Activated T-helper 1 cell treated with anti-CD3 and anti-CD28 coated beads, Interleukin-12 subunit alpha, Interleukin-12 subunit beta, Interleukin-2, Interleukin-4 antibody, amounts not matched to agents 30 ng/mL and 10 ng/mL and 1 ng/mL, durations not matched to agents 14 hours and 24 hours and 36 hours (primary cell): ENCODE data around the gene CCDC188. TPM values are rescaled to one million over a fixed set of nuclear protein-coding genes. Genes with fewer than 3 reads are reported as not detected.

Experiments used
- DNase-seq: peaks from one replicate; pipeline ENCODE4 v3.0.0; 2021; ENCODE audit warnings: low spot score
- H3K27ac Mint-ChIP-seq: one replicate; pipeline ENCODE4 v1.8.0; 2021; ENCODE audit warnings: mild to moderate bottlenecking, mixed read lengths
- H3K27me3 Mint-ChIP-seq: one replicate; pipeline ENCODE4 v1.8.0; 2022; ENCODE audit warnings: mild to moderate bottlenecking, moderate library complexity, mixed read lengths; ENCODE audit not compliant: insufficient read depth
- H3K36me3 Mint-ChIP-seq: one replicate; pipeline ENCODE4 v1.8.0; 2021; ENCODE audit warnings: low read depth, mixed read lengths
- H3K4me1 Mint-ChIP-seq: one replicate; pipeline ENCODE4 v1.8.0; 2021; ENCODE audit warnings: low read depth, mixed read lengths
- H3K4me3 Mint-ChIP-seq: one replicate; pipeline ENCODE4 v1.8.0; 2021; ENCODE audit warnings: mild to moderate bottlenecking, moderate library complexity, mixed read lengths
- H3K9me3 Mint-ChIP-seq: one replicate; pipeline ENCODE4 v1.8.0; 2021; ENCODE audit warnings: mixed read lengths
- intact Hi-C: fragments of 100-400 bp; cut with micrococcal nuclease; formaldehyde crosslinking; loops from one replicate; pipeline ENCODE4 v1.15.1; 2024
- total RNA-seq: library from RNA; stranded (reverse); gene quantifications from 2 replicates; pipeline ENCODE4 v1.2.3, GENCODE V29; 2022

The CCDC188 gene
- total RNA-seq, 1 donor from 2014 or later = 0.26 TPM

DNA sequence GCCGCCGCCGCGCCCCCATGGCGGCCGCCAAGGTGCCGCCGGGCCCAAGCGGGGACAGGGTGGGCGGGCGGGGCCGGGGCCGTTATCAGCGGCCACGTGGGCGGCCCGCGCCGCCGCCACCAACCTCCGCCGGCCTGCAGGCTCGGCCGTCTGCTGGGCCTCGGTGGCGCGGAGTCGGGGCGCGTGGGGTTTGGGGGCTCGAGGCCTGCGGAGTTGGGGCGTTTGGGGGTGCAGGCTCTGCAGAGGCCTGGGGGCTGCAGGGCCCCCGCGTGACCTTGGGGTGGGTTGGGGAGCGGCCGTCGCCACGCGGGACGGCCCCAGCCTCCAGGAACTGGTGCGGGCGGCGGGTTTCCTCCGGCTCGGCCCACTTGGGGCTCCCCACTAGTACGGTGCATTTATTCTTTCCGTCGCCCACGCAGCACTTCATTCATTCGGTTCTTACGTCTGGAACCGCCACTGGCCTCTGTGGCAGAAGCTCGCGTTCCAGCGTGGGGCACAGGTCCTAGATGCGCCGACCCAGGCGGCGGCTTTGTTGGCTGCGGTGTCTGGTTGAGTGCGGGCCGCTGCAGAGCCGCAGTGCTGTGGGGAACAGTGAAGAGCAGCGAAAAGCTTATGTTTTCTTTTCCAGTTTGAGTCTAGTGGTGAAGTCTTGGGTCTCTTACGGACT lies 33.1 kb downstream of the CCDC188 start:
- Mint-ChIP-seq H3K4me3 (peak overlapping the region; percentile 97), H3K9me3 (no peaks in the 10 kb centered on the region), H3K36me3 (peaks cover 47% of the 10 kb centered on the region), H3K27ac (peak overlapping the region; percentile 86), H3K27me3 (peaks cover 3% of the 10 kb centered on the region), H3K4me1 (peaks cover 26% of the 10 kb centered on the region)
- DNase-seq = peak; percentile 61
- intact Hi-C loops = loop anchor here (1.0 to 10.0 kb wide), 6 partner anchors 14 to 887 kb away; partner anchors contain the start of genes ARVCF, DGCR6L, DGCR8 and THAP7

DNA sequence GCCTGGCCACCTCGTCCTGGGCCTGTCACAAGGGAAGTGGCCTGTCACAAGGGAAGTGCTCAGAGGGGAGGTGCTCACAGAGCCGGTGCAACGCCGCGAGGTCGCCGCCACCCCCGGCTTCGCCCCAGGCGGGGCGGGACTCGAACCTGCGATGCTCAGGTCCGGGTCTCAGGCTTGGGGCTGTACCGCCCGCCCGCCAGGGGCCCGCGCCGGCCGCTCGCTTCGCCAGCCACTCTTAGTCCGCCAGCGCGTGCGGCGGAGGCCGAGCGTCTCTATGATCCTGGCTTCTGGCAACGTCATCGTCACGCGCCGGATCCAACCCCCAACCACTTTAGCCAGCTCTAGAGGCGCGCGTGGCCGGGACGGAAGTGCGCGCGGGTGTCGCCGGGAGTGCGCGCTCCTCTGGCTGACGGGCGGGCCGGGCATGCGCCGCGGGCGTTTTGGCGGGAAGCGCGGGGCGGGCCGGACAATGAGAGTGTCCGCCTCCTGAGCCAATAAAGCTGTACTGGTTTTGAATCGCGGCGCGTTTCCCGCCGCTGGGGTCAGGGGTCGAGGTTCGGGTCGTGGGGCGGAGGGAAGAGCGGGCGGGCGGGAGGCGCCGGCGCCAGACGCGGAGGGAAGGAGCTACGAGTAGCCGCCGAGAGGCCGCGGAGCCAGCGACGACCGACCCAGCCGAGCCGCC lies 33.8 kb downstream of the CCDC188 start, which contains the start of gene TRMT2A:
Gene TRMT2A (minus strand): TSS at position 276 of the 682 bp plus-strand sequence. CDS start 320 bp downstream, outside the sequence.
- peaks cover 30% of the 10 kb centered on the region for H3K4me1 Mint-ChIP-seq
- H3K9me3 Mint-ChIP-seq = no peaks in the 10 kb centered on the region
- peaks cover 3% of the 10 kb centered on the region for H3K27me3 Mint-ChIP-seq
- H3K4me3 Mint-ChIP-seq = peak within 1 kb of the TSS; percentile 97
- H3K36me3 Mint-ChIP-seq = peaks cover 42% of the 10 kb centered on the region
- H3K27ac Mint-ChIP-seq = peak within 1 kb of the TSS; percentile 96
- DNase-seq = peak; percentile 97
- intact Hi-C loops = loop anchor here (1.0 to 10.0 kb wide), 6 partner anchors 14 to 888 kb away; partner anchors contain the start of genes ARVCF, DGCR6L, DGCR8 and THAP7

DNA sequence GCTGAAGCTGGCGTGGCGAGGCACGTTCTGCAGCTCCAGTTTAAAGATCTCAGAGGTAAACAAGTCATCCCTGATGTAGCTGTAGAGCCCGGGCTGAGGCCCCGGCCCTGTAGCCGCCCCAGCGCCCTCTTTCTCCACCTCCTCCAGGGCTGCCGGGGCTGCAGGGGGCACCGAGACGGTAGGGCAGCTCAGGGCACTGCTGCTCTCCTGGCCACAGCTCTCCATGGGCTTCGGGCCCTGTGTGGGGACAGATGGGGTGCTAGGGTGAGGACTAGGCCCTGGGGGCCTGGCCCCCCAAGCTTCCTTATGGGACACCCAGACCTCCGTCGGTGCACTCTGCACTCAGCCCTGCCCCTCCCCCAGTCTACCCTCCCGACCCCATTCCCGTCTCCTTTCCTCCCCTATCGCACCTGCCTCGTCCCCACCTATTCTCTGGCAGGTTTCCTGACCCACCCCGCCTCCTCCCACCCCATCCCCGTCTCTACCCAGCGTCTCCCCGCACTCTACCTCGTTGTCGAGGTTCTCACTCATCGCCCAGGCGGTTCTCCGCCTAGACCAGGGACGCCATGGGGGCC lies 34.4 kb downstream of the CCDC188 start:
- H3K4me1 Mint-ChIP-seq = peaks cover 37% of the 10 kb centered on the region
- no peak for DNase-seq
- peak overlapping the region; percentile 96 for H3K27ac Mint-ChIP-seq
- peak overlapping the region; percentile 94 for H3K4me3 Mint-ChIP-seq
- H3K36me3 Mint-ChIP-seq = peaks cover 44% of the 10 kb centered on the region
- no peaks in the 10 kb centered on the region for H3K9me3 Mint-ChIP-seq
- H3K27me3 Mint-ChIP-seq = peaks cover 3% of the 10 kb centered on the region
- intact Hi-C loops = loop anchor here (10.0 kb wide), 1 partner anchor 888 kb away; the partner anchor contains the start of gene THAP7

DNA sequence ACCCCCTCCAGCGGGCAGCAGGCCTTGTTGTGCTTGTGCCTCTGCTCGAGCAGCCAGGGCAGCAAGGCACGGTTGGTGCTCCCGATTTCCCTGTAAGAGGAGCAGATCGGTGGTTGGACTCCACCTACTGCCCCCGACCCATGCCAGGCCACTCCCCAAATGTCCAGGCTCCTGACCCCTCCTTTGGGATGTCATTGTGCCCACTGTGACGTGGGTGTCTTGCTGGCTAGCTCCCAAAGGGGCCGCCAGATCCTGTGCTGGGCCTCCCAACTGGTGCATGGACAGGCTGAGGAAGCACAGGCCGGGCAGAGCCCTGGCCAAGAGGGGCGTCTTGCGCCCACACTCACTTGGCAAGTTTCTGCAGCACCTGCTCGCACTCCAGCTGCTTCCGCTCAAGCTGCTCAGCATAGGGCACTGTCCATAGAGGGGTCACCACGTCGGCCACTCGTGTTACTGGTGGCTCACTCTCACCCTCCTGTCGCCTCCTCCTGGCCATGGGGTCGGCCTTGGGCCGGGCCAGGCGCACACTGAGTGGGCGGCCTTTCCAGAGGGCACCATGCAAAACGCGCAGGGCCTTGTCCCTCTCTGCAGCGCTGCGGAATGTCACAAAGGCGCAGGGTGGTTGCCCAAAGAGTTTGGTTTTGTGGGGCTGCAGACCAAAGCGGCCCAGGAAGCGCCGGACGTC lies 35.0 kb downstream of the CCDC188 start, which contains the start of gene RANBP1:
Gene RANBP1 (plus strand): TSS at position 414 of the 685 bp plus-strand sequence. CDS start 81 bp downstream, at position 495.
- H3K36me3 Mint-ChIP-seq = peaks cover 48% of the 10 kb centered on the region
- intact Hi-C loops = loop anchor here (10.0 kb wide), 1 partner anchor 889 kb away; the partner anchor contains the start of gene THAP7
- peaks cover 43% of the 10 kb centered on the region for H3K4me1 Mint-ChIP-seq
- peak within 1 kb of the TSS; percentile 96 for H3K27ac Mint-ChIP-seq
- H3K4me3 Mint-ChIP-seq = peak within 1 kb of the TSS; percentile 94
- H3K9me3 Mint-ChIP-seq = no peaks in the 10 kb centered on the region
- no peak for DNase-seq
- peaks cover 3% of the 10 kb centered on the region for H3K27me3 Mint-ChIP-seq

DNA sequence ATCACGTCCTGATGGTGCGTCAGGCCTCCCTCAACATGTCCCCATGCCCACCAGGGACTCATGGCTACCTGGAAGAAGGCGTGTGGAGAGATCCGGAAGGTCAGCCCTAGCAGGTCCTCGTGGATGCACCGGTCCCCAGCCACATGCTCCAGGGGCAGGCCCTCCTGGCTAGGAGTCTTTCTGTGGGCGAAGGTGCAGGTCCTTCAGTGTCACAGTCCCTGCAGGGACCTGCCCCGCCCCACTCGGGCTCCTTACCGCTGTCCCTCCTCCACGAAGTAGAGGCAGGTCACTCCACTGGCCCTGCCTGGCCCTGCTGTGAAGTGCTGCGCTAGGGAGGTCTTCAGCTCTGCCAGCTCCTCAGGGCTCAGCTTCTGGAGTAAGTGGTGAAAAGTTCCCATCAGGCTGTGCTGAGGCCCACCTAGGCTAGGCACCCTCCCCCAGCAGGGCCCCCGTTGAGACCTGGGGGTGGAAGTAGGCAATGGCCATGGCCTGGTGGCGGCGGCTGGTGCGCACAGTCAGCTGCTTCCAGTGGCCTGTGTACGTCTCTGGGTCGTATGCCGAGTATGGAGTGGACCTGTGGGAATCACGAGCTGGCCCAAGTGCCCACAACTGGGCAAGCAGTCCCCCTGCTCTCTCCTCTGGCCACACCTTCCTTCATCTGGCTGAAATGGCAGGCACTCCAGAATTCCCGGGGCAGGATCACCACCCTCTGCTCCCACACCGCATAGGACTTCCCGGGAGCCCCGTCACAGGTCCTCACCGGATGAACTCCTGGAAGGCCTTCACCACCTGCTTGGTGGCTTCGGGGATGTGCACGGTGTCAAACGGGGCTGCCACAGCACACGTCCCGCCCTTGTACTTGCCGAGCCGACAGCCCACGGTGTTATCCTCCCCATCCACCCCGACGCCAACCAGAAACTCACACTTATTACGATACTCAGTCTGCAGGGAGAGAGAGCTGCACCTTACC lies 36.1 kb downstream of the CCDC188 start:
- intact Hi-C loops = loop anchor here (10.0 kb wide), 1 partner anchor 890 kb away; the partner anchor contains the start of gene THAP7
- peaks cover 47% of the 10 kb centered on the region for H3K4me1 Mint-ChIP-seq
- peaks cover 43% of the 10 kb centered on the region for H3K36me3 Mint-ChIP-seq
- peaks cover 3% of the 10 kb centered on the region for H3K27me3 Mint-ChIP-seq
- H3K4me3 Mint-ChIP-seq = peak overlapping the region; percentile 81
- DNase-seq = no peak
- H3K27ac Mint-ChIP-seq = peak overlapping the region; percentile 74
- no peaks in the 10 kb centered on the region for H3K9me3 Mint-ChIP-seq

DNA sequence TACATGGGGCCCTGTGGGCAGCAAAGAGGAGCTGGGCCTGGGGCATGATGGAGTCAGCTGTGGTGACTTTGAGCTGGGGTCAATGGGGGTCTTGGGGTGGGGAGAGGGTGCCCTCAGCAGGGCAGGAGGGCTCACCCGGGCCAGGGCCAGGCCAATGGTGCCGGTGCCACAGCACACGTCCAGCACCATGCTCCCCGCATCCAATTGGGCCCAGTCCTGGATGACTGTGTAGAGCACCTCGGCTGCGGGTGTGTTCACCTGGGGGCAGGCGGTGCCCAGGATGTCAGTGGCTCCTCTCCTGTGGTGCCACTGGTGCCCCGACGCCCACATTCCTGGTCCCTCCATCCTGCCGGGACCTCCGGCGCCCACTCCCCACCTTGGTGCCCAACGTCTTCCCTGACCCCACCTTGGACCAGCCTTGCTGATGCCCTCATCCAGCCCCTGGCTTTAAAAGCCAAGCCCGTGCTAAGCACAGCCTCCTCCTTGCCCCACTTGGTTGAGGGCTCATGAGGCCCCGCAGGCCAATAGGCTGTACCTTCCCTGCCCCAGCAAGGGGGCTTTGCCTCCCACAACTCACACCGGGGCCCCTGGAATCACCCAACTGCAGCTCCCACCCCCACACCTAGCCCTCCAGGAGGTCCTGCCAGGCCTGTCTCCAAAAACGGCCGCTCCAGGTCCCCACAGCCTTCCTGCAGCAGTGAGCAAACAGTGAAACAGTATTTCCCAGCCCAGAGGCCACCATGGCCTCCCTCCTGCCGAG lies 37.1 kb downstream of the CCDC188 start:
- intact Hi-C loops = loop anchor here (10.0 kb wide), 1 partner anchor 891 kb away; the partner anchor contains the start of gene THAP7
- H3K9me3 Mint-ChIP-seq = no peaks in the 10 kb centered on the region
- H3K4me1 Mint-ChIP-seq = peaks cover 36% of the 10 kb centered on the region
- H3K36me3 Mint-ChIP-seq = peaks cover 34% of the 10 kb centered on the region
- DNase-seq = no peak
- peak overlapping the region; percentile 74 for H3K27ac Mint-ChIP-seq
- H3K4me3 Mint-ChIP-seq = peak overlapping the region; percentile 26
- peaks cover 3% of the 10 kb centered on the region for H3K27me3 Mint-ChIP-seq

DNA sequence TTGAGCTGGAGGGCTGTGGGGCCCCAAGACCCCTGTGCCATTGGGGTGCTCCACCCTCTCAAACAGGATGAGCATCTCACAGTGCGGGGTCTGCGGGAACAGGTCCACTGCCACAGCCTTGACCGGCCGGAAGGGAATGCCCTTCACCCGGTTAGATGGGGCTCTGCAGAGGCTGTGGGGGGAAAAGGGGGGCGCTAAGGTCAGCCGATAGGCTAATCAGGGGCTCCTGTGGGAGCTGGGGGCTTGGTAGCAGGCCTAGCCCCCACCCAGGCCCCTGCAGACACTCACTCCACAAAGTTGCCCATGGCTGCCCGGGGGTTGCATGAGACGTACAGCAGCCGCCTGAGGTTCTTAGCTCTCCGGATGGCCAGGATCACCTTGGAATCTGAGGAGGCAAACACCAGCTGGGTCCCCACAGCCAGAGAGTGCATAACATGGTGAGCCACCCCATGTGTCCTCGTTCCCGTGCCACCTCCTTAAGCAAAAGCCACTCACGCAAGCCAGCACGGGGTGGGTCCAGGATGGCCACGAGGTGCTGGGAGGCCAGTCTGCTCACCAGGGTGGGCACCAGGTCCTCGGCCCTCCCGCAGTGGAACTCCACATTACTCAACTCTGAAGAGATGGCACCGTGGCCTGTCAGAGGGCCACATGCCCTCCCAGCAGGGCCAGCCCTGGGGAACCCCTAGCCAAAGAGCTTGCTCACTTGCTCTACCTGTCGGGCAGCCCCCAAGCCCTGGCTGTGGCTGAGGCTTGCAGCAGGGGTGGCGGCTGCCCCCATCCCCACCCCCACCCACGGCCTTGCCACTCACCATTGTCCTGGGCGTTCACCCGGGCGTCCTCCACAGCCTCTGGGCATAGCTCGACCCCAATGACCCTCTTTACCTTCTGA lies 38.0 kb downstream of the CCDC188 start:
- Mint-ChIP-seq H3K36me3 (peaks cover 32% of the 10 kb centered on the region), H3K9me3 (no peaks in the 10 kb centered on the region), H3K4me1 (peaks cover 33% of the 10 kb centered on the region), H3K27ac (peak overlapping the region; percentile 92), H3K4me3 (no peak overlapping the region), H3K27me3 (peaks cover 3% of the 10 kb centered on the region)
- intact Hi-C loops = loop anchor here (10.0 kb wide), 1 partner anchor 892 kb away; the partner anchor contains the start of gene THAP7
- DNase-seq = no peak

DNA sequence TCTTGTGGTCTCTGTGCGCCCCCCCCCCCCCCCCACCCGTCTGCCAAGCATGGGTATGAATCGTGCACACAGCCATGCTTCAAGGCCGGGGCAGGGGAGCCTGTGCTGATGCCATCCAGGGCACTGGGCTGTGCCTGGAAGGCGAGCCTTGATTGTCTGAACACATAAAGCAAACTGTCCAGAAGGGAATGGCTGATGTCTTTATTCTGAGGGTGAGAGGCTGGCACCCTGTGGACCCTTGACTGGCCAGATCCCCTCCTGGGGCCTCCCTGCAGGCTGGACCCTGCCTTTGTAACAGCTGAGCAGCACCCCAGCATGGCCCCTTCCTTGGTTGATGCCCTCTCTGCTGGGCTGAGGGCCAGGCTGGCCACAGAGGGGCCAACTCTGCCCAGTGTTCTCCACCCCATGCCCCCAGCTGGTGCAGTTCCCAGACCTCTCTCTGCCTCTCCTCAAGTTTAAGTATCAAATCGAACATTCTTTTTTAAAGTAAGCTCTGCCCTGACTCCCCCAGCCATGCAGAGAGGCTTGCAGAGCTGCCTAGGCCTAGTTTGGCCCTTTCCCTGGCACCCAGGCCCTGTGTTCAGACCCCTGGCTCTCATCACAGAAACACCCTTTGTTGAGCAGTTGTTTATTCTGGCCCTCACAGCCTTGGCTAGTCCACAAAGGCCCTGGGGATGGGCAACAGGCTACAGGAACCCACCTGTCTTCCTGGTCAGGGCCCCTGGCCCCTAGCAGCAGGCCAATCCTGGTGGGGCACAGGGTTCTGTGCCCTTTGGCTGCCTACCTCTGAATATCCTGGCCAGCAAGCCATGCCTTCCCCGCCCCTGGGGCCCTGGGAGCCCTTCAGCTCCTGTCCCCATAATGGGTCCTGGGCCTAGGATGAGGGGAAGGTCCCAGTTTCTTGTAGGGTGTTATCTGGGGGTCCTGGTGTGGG lies 38.9 kb downstream of the CCDC188 start:
- H3K27me3 Mint-ChIP-seq = peaks cover 3% of the 10 kb centered on the region
- peak overlapping the region; percentile 51 for H3K4me3 Mint-ChIP-seq
- peaks cover 35% of the 10 kb centered on the region for H3K36me3 Mint-ChIP-seq
- intact Hi-C loops = loop anchor here (1.0 to 10.0 kb wide), 2 partner anchors 12 to 893 kb away; partner anchors contain the start of gene THAP7
- no peak for DNase-seq
- peak overlapping the region; percentile 92 for H3K27ac Mint-ChIP-seq
- no peaks in the 10 kb centered on the region for H3K9me3 Mint-ChIP-seq
- H3K4me1 Mint-ChIP-seq = peaks cover 33% of the 10 kb centered on the region

DNA sequence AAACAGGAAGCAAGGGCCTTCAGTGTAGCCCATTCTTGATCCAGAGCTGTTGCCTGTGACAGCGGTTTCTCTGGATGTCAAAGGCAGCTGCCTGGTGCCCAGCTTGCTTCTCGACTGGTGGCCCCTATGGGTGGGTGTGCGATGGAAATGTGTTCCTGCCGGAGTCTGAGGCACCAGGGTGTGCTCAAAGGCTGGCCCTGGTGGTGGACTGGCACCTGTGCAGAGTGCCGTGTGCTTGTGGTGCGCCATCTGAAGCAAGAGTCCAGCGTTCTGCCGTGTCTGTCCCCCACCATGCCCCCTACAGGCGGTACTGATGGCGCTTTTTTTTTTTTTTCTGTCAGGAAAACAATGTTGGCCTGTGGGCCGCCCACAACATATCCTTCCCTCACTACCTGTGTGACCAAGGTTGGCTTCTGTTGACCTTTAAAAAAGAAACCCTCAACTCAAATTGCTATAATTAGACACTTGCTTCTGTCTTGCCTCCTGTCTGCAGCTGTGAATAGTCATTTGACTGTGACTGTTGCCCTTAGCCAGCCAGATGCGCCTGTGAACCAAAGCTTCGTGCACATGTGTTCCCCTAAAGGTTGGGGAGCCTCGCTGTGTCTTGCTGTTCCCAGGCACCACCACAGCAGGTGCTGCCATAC lies 39.7 kb downstream of the CCDC188 start:
- Mint-ChIP-seq H3K4me1 (peaks cover 33% of the 10 kb centered on the region), H3K4me3 (no peak overlapping the region), H3K27ac (peak overlapping the region; percentile 76), H3K9me3 (no peaks in the 10 kb centered on the region), H3K36me3 (peaks cover 31% of the 10 kb centered on the region), H3K27me3 (peaks cover 3% of the 10 kb centered on the region)
- DNase-seq = no peak
- intact Hi-C loops = loop anchor here (1.0 to 10.0 kb wide), 2 partner anchors 11 to 894 kb away; partner anchors contain the start of gene THAP7
